Right cardiac atrium (tissue), 5 donors: ENCODE data around the gene EGLN3. TPM values are rescaled to one million over a fixed set of nuclear protein-coding genes. Genes with fewer than 3 reads are reported as not detected.

Source experiments
- ATAC-seq, 2 donors: fragments of 200-7000 bp; cut with Tn5 transposase; one replicate each; pipeline versions ENCODE4 v1.8.0 to v1.9.1; 2020; ENCODE audit warnings: moderate library complexity in 2 of 2, mild to moderate bottlenecking in 1 of 2
- DNase-seq, 3 donors: peaks; one replicate each; pipeline ENCODE4 v3.0.0-alpha.2; 2020
- H3K27ac ChIP-seq: one replicate; pipeline ENCODE4 v1.5.1; 2013; ENCODE audit warnings: mild to moderate bottlenecking, low read length, control low read depth, moderate library complexity
- H3K27me3 ChIP-seq: one replicate; pipeline ENCODE4 v1.6.1; 2013; ENCODE audit not compliant: control insufficient read depth, insufficient read depth
- H3K4me1 ChIP-seq: one replicate; pipeline ENCODE4 v1.6.1; 2013; ENCODE audit warnings: low read length; ENCODE audit not compliant: control insufficient read depth, insufficient read depth
- H3K4me3 ChIP-seq: one replicate; pipeline ENCODE4 v1.5.1; 2013; ENCODE audit warnings: low read length, control low read depth
- H3K9me3 ChIP-seq: one replicate; pipeline ENCODE4 v1.6.1; 2013; ENCODE audit warnings: low read length; ENCODE audit not compliant: control insufficient read depth
- WGBS: extraction: QIAGEN DNeasy Blood & Tissue Kit; methylation state at CpG from one replicate; pipeline ENCODE4 v1.1.7; 2013; 5-methylcytosine and 5-hydroxymethylcytosine counted together
- intact Hi-C, 4 donors: fragments of 100-400 bp; cut with DNase I; formaldehyde crosslinking; loops; one replicate each; pipeline versions ENCODE4 v1.11.0 to v1.14.0; 2022 to 2023
- long read RNA-seq, 4 donors: library from polyadenylated mRNA; unstranded; transcript quantifications; one replicate each; pipeline ENCODE4 v2.0.0, GENCODE V29; 2020 to 2021
- polyA plus RNA-seq: library from polyadenylated mRNA; stranded (reverse); fragments of 200-250 nt; gene quantifications from one replicate; pipeline ENCODE4 v1.2.3, GENCODE V29; 2013
- total RNA-seq, 4 donors: library from RNA; stranded (reverse); fragmentation: NEBNext Ultra II Directional; extraction: Animal tissue kit (Norgen Biotek cat#: 25700); gene quantifications; one replicate each; pipeline ENCODE4 v1.2.1, GENCODE V29; 2021
- donor health status: healthy with polysubstance abuse.
- donor health status: DM: no; HTN: yes; CAD: no.
- donor health status: DM: no; HTN: no; CAD: no.
- donor health status: DM: no; HTN: yes; CAD: no; lungs with severe emphysema.
- donor health status: DM: yes; HTN: yes; CAD: no.

The EGLN3 gene
- 10 to 100 TPM; 62.4 to 98.9 (median 84.7) TPM for total RNA-seq
- polyA plus RNA-seq: 85.6 TPM
- long read RNA-seq, donor 1, transcript EGLN3-209 (5 exons, 1,004 nt): minor isoform, 5 of 174 reads
- long read RNA-seq, donor 1, transcript EGLN3-201 (5 exons, 2,709 nt): major isoform, 163 of 174 reads
- long read RNA-seq, donor 1, partial matches to known transcripts: 2 of 174 reads
- long read RNA-seq, donor 1, other reads (novel, unspliced or antisense): 2 of 174 reads
- long read RNA-seq, donor 2, transcript EGLN3-201 (5 exons, 2,709 nt): major isoform, 56 of 61 reads
- long read RNA-seq, donor 2, partial matches to known transcripts: 1 of 61 reads
- long read RNA-seq, donor 2, other reads (novel, unspliced or antisense): 0 of 61 reads
- long read RNA-seq, donor 3, transcript EGLN3-201 (5 exons, 2,709 nt): major isoform, 464 of 527 reads
- long read RNA-seq, donor 3, transcript EGLN3-209 (5 exons, 1,004 nt): minor isoform, 15 of 527 reads
- long read RNA-seq, donor 3, transcript EGLN3-205 (1 exons, 2,849 nt): minor isoform, 12 of 527 reads
- long read RNA-seq, donor 3, partial matches to known transcripts: 23 of 527 reads
- long read RNA-seq, donor 3, other reads (novel, unspliced or antisense): 11 of 527 reads
- long read RNA-seq, donor 4, transcript EGLN3-201 (5 exons, 2,709 nt): major isoform, 44 of 50 reads
- long read RNA-seq, donor 4, partial matches to known transcripts: 1 of 50 reads
- long read RNA-seq, donor 4, other reads (novel, unspliced or antisense): 2 of 50 reads

DNA sequence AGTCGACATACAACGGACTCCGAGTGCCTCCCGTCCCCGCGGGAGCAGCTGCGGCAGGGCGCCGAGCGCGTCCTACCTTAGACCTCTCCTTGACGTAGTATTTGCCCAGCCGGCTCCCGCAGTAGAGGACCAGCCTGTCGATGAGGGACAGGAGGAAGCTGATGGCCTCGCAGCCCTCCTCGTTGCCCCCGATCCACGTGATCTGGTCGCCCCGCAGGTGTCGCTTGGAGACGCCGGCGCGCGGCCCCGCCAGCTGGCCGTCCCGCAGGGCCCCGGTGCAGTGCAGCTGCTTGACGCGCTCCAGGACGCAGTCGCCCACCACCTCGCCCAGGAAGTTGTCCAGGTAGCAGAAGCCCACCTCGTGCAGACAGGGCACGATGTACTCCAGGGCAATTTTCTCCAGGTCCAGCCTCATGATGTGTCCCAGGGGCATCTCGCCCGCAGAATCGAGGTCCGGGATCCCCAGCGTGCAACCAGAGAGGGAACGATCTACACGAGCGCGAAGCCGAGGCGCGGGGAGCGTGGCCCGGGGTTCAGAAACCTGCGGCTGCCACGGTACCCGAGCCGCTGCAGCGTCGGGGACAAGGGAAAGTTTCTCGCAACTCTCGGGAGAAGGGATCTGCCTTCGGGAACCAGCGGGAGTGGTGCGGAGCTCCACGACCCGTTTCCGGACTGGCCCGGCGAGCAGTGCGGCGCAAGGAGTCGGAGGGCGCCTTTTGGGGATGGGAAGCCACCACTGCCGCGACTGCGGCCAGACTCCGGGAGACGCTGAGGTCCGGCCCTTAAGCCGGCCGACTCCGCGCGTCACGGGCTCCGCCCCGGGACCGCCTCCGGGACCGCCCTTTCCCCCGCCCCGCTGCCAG, at the start of gene EGLN3:
EGLN3 (minus strand) TSS at position 755 of the 863 bp plus-strand sequence; CDS start at position 433, 322 bp downstream.
- peaks cover 2% of the 10 kb centered on the region for H3K4me1 ChIP-seq
- DNase-seq: peak; percentile 91 to 97 (median 96)
- no peaks in the 10 kb centered on the region for H3K27me3 ChIP-seq
- intact Hi-C loops: loop anchor here in 1 of 4 donors (10.0 kb wide), 1 partner anchor 114 kb away; no protein-coding TSS in a partner anchor
- H3K4me3 ChIP-seq: peak within 1 kb of the TSS; percentile 71
- peak within 1 kb of the TSS; percentile 49 for H3K27ac ChIP-seq
- no peaks in the 10 kb centered on the region for H3K9me3 ChIP-seq
- ATAC-seq: peak; percentile 99
- under 1% methylated on average over 91 of the region's 91 CpGs for WGBS

DNA sequence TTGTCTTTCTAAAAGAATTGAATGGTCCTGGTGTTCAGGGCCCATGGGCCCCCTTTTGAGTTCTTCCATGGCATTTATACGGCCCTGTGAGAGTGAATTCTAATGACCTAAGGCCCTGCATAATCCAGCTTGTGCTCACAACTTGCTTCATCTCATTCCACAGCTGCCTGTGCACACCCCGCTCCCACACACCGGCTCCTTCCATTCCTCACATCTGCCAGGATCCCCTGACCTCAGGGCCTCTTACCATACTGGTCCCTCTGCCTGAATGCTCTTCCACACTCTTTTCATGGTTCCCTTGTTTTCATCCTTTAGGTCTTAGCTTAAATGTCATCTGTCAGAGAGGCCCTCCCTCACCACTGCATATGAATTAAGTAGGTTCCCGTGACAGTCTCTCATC, 49.5 kb upstream of the EGLN3 start:
- intact Hi-C loops: no loop called here
- DNase-seq (no peak), ATAC-seq (no peak)
- no peak overlapping the region for H3K27ac ChIP-seq
- no peak overlapping the region for H3K4me3 ChIP-seq
- WGBS: 87% methylated on average over 4 of the region's 4 CpGs
- peaks cover 3% of the 10 kb centered on the region for H3K4me1 ChIP-seq
- no peaks in the 10 kb centered on the region for H3K9me3 ChIP-seq
- no peaks in the 10 kb centered on the region for H3K27me3 ChIP-seq

DNA sequence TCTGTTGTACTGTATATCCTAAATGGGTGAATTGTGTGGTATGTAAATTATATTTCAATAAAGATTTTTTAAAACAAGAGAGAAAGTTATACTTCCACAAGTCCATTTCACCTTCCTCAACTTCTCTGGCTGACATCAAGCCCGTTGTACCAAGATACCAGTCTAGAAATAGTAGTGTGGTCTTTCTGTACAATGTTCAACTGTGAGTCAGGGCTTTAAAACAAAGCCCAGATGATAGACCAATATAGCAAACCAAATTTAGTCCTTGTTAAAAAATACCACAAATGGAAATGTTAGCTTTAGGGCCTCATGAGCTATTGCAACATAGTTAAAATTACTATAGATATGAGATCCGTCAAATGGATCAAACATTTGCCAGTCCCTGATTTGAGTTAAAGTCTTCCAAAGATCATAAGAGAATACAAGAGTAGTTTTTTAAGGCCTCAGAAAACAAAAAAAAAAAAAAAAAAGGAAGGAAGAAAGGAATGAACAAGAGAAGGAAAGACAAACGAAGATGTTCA, 49.0 kb upstream of the EGLN3 start:
- intact Hi-C loops: no loop called here
- WGBS: 72% methylated on average over 3 of the region's 3 CpGs
- Histone ChIP-seq H3K4me1 (peaks cover 3% of the 10 kb centered on the region), H3K9me3 (no peaks in the 10 kb centered on the region), H3K27ac (no peak overlapping the region), H3K27me3 (no peaks in the 10 kb centered on the region), H3K4me3 (no peak overlapping the region)
- no peak for DNase-seq
- no peak for ATAC-seq

DNA sequence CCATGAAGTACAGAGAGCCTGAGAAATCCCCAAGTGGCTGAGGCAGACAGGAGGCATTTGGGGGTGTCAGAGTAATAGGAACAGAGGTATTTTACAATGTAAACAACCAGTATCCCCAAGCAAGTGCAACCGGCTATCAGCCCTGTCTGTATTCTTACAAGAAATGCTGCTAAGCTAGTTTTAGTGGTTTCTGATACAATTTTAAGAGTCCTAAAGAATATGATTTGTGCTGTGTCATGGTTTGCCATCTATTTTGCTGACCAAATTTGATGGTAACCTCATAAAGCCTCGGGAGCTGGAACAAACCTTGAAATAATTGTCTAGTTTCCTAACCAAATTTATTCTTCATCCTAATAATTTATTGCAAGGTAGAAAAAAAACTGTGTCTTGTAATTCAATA, 46.7 kb upstream of the EGLN3 start:
- Histone ChIP-seq H3K4me1 (no peaks in the 10 kb centered on the region), H3K27me3 (no peaks in the 10 kb centered on the region), H3K4me3 (no peak overlapping the region), H3K9me3 (no peaks in the 10 kb centered on the region), H3K27ac (no peak overlapping the region)
- no peak for ATAC-seq
- no peak for DNase-seq
- WGBS: 91% methylated on average over 2 of the region's 2 CpGs
- intact Hi-C loops: no loop called here

DNA sequence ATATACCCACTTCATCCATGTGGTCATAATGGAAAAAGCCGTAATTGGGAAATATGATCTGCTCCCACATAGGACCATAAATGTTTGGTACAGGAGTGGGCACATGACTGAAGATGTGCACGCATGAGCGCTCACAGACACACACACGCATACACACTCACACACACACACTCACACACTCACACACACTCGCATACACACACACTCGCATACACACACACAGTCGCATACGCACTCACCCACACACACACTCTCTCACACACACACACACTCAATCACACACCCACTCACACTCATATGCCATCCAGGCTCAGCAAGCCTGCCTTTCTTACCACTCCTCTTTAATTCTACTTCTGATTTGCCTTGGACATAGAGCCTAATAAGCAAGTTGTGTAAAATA, 45.6 kb upstream of the EGLN3 start:
- intact Hi-C loops: no loop called here
- ATAC-seq (no peak), DNase-seq (no peak)
- Histone ChIP-seq H3K27me3 (no peaks in the 10 kb centered on the region), H3K9me3 (no peaks in the 10 kb centered on the region), H3K4me3 (no peak overlapping the region), H3K27ac (no peak overlapping the region), H3K4me1 (no peaks in the 10 kb centered on the region)
- WGBS: 99% methylated on average over 8 of the region's 8 CpGs

DNA sequence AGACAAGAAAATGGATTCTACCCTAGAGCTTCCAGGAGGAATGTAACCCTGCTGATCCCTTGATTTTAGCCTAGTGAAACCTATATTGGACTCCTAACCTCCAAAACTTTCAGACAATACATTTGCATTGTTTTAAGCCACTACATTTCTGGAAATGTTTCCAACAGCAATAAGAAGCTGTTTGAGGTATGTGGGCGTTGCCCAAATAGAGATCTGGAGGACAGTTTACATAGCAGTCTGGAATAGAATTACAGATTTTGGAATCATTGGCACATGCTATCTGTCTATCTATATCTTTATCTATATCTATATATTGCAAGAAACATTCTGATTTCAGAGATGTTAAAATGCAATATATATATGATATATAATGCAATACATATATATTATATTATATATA, 42.4 kb upstream of the EGLN3 start:
- Histone ChIP-seq H3K4me1 (peaks cover 3% of the 10 kb centered on the region), H3K27me3 (no peaks in the 10 kb centered on the region), H3K4me3 (no peak overlapping the region), H3K9me3 (no peaks in the 10 kb centered on the region), H3K27ac (no peak overlapping the region)
- intact Hi-C loops: no loop called here
- 92% methylated on average over 1 of the region's 1 CpG for WGBS
- ATAC-seq (no peak), DNase-seq (no peak)

DNA sequence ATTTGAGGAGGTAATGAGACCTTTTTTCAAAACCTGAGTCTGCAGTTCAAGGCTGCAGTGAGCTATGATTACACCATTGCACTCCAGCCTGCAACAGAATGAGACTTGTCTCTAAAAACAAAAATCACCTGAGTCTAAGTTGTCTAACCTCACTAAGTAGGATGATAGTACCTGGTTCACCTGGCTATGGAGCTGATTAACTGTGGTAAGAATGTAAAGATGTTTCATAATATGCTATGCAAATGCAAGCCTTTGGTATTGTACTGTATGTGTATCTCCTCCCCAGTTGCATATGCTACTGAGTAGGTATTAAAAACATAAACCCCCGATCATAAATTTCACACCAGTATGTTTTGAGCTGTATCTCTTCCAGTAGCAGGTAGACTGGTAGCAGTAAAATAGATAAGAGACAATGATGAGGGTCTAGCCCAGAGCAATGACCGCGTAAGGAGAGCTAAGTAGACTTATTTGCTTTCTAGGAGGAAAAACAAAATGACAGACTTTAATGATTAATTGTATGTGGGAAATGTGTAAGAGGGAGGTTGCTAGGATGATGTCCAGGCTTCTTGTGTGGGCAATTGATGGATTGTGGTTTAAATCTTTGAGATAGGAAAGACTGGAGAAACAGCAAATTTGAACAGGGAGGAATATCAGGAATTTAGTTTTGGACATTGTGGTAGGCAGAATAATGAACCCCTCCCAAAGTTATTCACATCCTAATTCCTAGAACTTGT, 41.6 kb upstream of the EGLN3 start:
- H3K27me3 ChIP-seq: no peaks in the 10 kb centered on the region
- no peak overlapping the region for H3K4me3 ChIP-seq
- intact Hi-C loops: no loop called here
- ATAC-seq (no peak), DNase-seq (no peak)
- peaks cover 3% of the 10 kb centered on the region for H3K4me1 ChIP-seq
- no peaks in the 10 kb centered on the region for H3K9me3 ChIP-seq
- no peak overlapping the region for H3K27ac ChIP-seq
- 95% methylated on average over 3 of the region's 3 CpGs for WGBS

DNA sequence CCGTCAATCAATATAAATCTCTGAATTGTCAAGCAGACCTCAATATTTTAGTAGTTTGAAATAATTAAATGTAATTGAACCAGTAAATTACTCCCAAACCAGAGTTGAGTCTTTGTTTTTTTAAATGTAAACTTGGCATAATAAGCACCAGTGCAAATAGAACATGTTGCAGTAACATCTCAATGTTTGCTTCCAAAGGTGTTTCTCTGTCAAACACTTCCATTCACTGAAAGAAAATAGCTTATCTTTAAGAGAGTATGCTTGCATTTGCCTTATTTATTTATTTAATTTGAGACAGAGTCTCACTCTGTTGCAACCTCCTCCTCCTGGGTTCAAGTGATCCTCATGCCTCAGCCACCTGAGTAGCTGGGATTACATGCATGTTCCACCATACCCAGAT, 39.9 kb upstream of the EGLN3 start:
- intact Hi-C loops: no loop called here
- Histone ChIP-seq H3K27me3 (no peaks in the 10 kb centered on the region), H3K4me1 (peaks cover 3% of the 10 kb centered on the region), H3K9me3 (no peaks in the 10 kb centered on the region), H3K4me3 (no peak overlapping the region), H3K27ac (no peak overlapping the region)
- no peak for DNase-seq
- WGBS: 99% methylated on average over 1 of the region's 1 CpG
- no peak for ATAC-seq

DNA sequence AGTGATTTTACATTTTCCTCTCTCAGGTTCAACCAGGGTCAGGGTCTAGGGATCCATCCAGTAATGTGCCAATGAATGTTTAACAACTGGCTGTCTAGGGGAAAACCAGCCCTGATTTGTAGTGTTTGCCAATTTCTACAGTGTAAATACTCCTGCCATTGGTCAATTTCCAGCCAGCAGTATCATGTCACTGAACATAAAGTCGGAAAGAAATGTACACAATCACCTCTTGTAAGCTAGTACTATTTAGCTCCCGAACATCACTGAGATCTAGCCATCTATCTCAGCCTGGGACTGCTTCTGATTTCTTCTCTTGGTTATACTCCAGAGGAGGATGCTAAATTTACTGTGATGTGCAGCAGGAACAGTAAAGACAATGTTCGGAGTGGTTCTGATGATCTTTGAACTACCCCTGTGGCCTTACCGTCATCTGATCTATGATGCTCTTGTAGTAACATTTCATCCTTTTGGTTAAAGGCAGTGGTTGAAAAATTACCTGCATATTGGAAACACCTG, 36.7 kb upstream of the EGLN3 start:
- no peak overlapping the region for H3K27ac ChIP-seq
- no peak for DNase-seq
- 93% methylated on average over 4 of the region's 4 CpGs for WGBS
- no peaks in the 10 kb centered on the region for H3K27me3 ChIP-seq
- intact Hi-C loops: no loop called here
- no peaks in the 10 kb centered on the region for H3K9me3 ChIP-seq
- H3K4me3 ChIP-seq: no peak overlapping the region
- ATAC-seq: no peak
- H3K4me1 ChIP-seq: peaks cover 3% of the 10 kb centered on the region

DNA sequence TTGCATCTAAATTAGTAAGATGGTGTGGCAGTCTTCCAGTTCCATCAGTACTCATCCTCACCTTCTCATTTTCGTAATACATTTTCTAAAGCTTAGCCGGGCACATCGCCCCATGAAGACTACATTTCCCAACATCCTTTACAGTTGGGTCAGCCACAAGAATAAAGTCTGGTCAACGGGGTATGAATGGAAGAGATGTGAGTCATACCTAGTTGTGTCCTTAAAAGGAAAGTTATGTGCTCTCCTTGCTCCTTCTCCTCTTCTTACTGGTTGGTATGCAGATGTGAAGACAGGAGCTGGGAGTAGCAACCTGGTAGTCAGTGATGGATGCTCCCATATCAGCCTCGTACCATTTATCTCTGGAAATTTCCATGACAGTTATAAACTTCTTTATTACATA, 35.9 kb upstream of the EGLN3 start:
- peaks cover 3% of the 10 kb centered on the region for H3K4me1 ChIP-seq
- no peak overlapping the region for H3K27ac ChIP-seq
- DNase-seq (no peak), ATAC-seq (peak in 1 of 2 donors; percentile 56)
- intact Hi-C loops: no loop called here
- WGBS: 81% methylated on average over 5 of the region's 5 CpGs
- H3K4me3 ChIP-seq: no peak overlapping the region
- no peaks in the 10 kb centered on the region for H3K9me3 ChIP-seq
- no peaks in the 10 kb centered on the region for H3K27me3 ChIP-seq
